Measurements from ENCODE around the gene CAMK2G. TPM values are rescaled to one million over a fixed set of nuclear protein-coding genes. Genes with fewer than 3 reads are reported as not detected.

The CAMK2G gene
- total and polyA plus RNA-seq, 2 experiments from 2014 or later = 30.6 to 34.1 TPM

- Histone ChIP-seq H3K4me3 (no peak overlapping the region), H3F3A (replicated peaks; ENCODE audit: low read depth) (peaks cover 2% of the 10 kb centered on the region; the same call in 1 of the 2 replicates), H3K36me3 (ENCODE audit: insufficient read depth) (no peaks in the 10 kb centered on the region), H3K27me3 (ENCODE audit: insufficient read depth) (no peaks in the 10 kb centered on the region), H3K4me1 (ENCODE audit: insufficient read depth) (peaks cover 15% of the 10 kb centered on the region), H4K20me1 (replicated peaks; ENCODE audit: insufficient read depth) (no peaks in the 10 kb centered on the region), H3K4me2 (no peak overlapping the region), H3K27ac (ENCODE audit: low read depth) (no peak overlapping the region), H3K9me2 (ENCODE audit: insufficient read depth) (peaks cover 8% of the 10 kb centered on the region), H3K79me2 (replicated peaks; ENCODE audit: insufficient read depth) (no peaks in the 10 kb centered on the region), H2AFZ (peak overlapping the region; percentile 81; the same call in 1 of the 2 replicates)
- Mint-ChIP-seq H3K9me3 (no peaks in the 10 kb centered on the region), H3K27me3 (ENCODE audit: insufficient read depth, low read depth, poor library complexity) (peaks cover 10% of the 10 kb centered on the region), H3K27ac (no peak overlapping the region), H3K4me1 (peaks cover 24% of the 10 kb centered on the region), H3K4me3 (no peak overlapping the region), H3K36me3 (ENCODE audit: low read depth) (no peaks in the 10 kb centered on the region; the same call in 2 of the 3 replicates)
- ATAC-seq (no peak), DNase-seq (ENCODE audit: low spot score) (no peak)
- TF ChIP-seq STAT1 (IDR thresholded peaks at IDR 0.05; ENCODE audit: unreplicated experiment) (no peak), ETS1 (IDR thresholded peaks at IDR 0.05) (no peak), EZH2phosphoT487 (IDR thresholded peaks at IDR 0.05; ENCODE audit: unreplicated experiment) (no peak), ZNF462 (CRISPR knock-in tag; IDR thresholded peaks at IDR 0.05) (no peak), ZNF114 (CRISPR knock-in tag; IDR thresholded peaks at IDR 0.05) (no peak), ZNF331 (CRISPR knock-in tag; IDR thresholded peaks at IDR 0.05; ENCODE audit: low read depth) (no peak), EZH2 (IDR thresholded peaks at IDR 0.05; ENCODE audit: low read depth, unreplicated experiment) (no peak)
Observed at GRCh38 chr10:73922007-73922863, 47.9 kb upstream of the CAMK2G start.

All from GM23338 (cell line).